Keratinocyte (primary cell): ENCODE data around the gene VAV1. TPM values are rescaled to one million over a fixed set of nuclear protein-coding genes. Genes with fewer than 3 reads are reported as not detected.

ENCODE experiments used
- DNase-seq: peaks from one replicate; pipeline ENCODE4 v3.0.0-alpha.2; 2011; ENCODE audit warnings: low read depth, missing footprints, low spot score
- FAIRE-seq: peaks from 2 replicates; lab custom pipeline; 2011; peaks lifted over from hg19 to GRCh38; lab: Jason Lieb, UNC
- H2AFZ ChIP-seq: 2 replicates; pipeline ENCODE4 v1.6.0; 2012; ENCODE audit warnings: low read length, control low read depth, inconsistent platforms; ENCODE audit not compliant: control insufficient read depth
- H3K27ac ChIP-seq: 2 replicates; pipeline ENCODE4 v1.5.1; 2011; ENCODE audit warnings: low read length; ENCODE audit not compliant: control insufficient read depth, insufficient read depth
- H3K27me3 ChIP-seq: 3 replicates; pipeline ENCODE4 v1.6.0; 2011; ENCODE audit warnings: low read length; ENCODE audit not compliant: control insufficient read depth, insufficient read depth; ENCODE audit errors: extremely low read depth
- H3K36me3 ChIP-seq, 2 experiments: 2 replicates in 1 of 2; 3 replicates in 1 of 2; pipeline ENCODE4 v1.5.1; 2011; ENCODE audit warnings: low read length in 2 of 2, mild to moderate bottlenecking in 1 of 2; ENCODE audit not compliant: control insufficient read depth in 2 of 2, insufficient read depth in 2 of 2; ENCODE audit errors: extremely low read depth in 1 of 2
- H3K4me1 ChIP-seq: 3 replicates; pipeline ENCODE4 v1.5.1; 2011; ENCODE audit warnings: low read length; ENCODE audit not compliant: control insufficient read depth, insufficient read depth; ENCODE audit errors: extremely low read depth
- H3K4me2 ChIP-seq: 3 replicates; pipeline ENCODE4 v1.6.0; 2011; ENCODE audit warnings: low read depth, low read length; ENCODE audit not compliant: control insufficient read depth, insufficient read depth; ENCODE audit errors: extremely low read depth
- H3K4me3 ChIP-seq, 3 experiments: fragments of 200-600 bp in 1 of 3; sonication (generic) in 1 of 3; 2 replicates in 2 of 3; 3 replicates in 1 of 3; pipeline ENCODE4 v1.5.1; 2011 to 2016; ENCODE audit warnings: low read length in 3 of 3, mild to moderate bottlenecking in 3 of 3, control low read depth in 2 of 3, inconsistent platforms in 1 of 3, low read depth in 1 of 3, mixed read lengths in 1 of 3, mixed run types in 1 of 3, moderate library complexity in 1 of 3; ENCODE audit not compliant: control insufficient read depth in 2 of 3, insufficient read depth in 2 of 3; ENCODE audit errors: extremely low read depth in 1 of 3
- H3K79me2 ChIP-seq: 2 replicates; pipeline ENCODE4 v1.6.0; 2012; ENCODE audit warnings: low read length; ENCODE audit not compliant: control insufficient read depth, insufficient read depth
- H3K9ac ChIP-seq: 3 replicates; pipeline ENCODE4 v1.6.0; 2011; ENCODE audit warnings: low read length; ENCODE audit not compliant: control insufficient read depth, insufficient read depth; ENCODE audit errors: extremely low read depth
- H3K9me1 ChIP-seq: 3 replicates; pipeline ENCODE4 v1.6.0; 2011; ENCODE audit warnings: low read length; ENCODE audit not compliant: control insufficient read depth, insufficient read depth; ENCODE audit errors: extremely low read depth
- H3K9me3 ChIP-seq: 2 replicates; pipeline ENCODE4 v1.5.1; 2012; ENCODE audit warnings: low read depth, low read length; ENCODE audit not compliant: control insufficient read depth
- H4K20me1 ChIP-seq: 3 replicates; pipeline ENCODE4 v1.6.0; 2011; ENCODE audit warnings: low read length; ENCODE audit not compliant: control insufficient read depth, insufficient read depth; ENCODE audit errors: extremely low read depth
- CTCF ChIP-seq, 3 experiments: IDR thresholded peaks in 1 of 3; conservative IDR thresholded peaks in 1 of 3; optimal IDR thresholded peaks in 1 of 3; 2 replicates in 2 of 3; 3 replicates in 1 of 3; pipeline versions ENCODE3 to v1.5.1; 2011; ENCODE audit warnings: low read length in 3 of 3, mild to moderate bottlenecking in 3 of 3, moderate library complexity in 2 of 3, control low read depth in 1 of 3, inconsistent platforms in 1 of 3; ENCODE audit not compliant: insufficient read depth in 2 of 3; ENCODE audit errors: extremely low read depth in 1 of 3
- EZH2 ChIP-seq: IDR thresholded peaks from one replicate; pipeline ENCODE4 v1.6.1; 2012; ENCODE audit warnings: inconsistent platforms, mild to moderate bottlenecking, low read length, moderate library complexity
- dilution Hi-C: fragments of 300-500 bp; cut with MboI; formaldehyde crosslinking; loops from one replicate; pipeline ENCODE4 v1.7.0; 2020; ENCODE audit warnings: low sequenced_read_pairs; ENCODE audit not compliant: extremely low pct_ligation_motif_present
- polyA plus RNA-seq, 5 experiments: library from polyadenylated mRNA; depleted of rRNA in 3 of 5; stranded (reverse) in 3 of 5; stranded (forward) in 1 of 5; unstranded in 1 of 5; fragments of >200 nt; gene quantifications; 1 replicate in 1 of 5; 2 replicates in 3 of 5; 3 replicates in 1 of 5; pipeline versions ENCODE4 v1.2.1 to v1.2.3, GENCODE V29; 2011 to 2012; ENCODE audit warnings: missing spikeins in 2 of 5, low read depth in 1 of 5, low replicate concordance in 1 of 5

Gene VAV1
- polyA plus RNA-seq, 1 donor (not counting 4 experiments of a cell fraction or from before 2014, with no cell fraction given): 0.42 TPM

GRCh38 chr19:6873708-6874431, 101.4 kb downstream of the VAV1 start:
- Histone ChIP-seq H3K4me2 (no peak overlapping the region), H2AFZ (no peak overlapping the region), H3K79me2 (no peaks in the 10 kb centered on the region), H3K27me3 (no peaks in the 10 kb centered on the region), H4K20me1 (no peaks in the 10 kb centered on the region), H3K4me1 (no peaks in the 10 kb centered on the region), H3K9me3 (no peaks in the 10 kb centered on the region), H3K27ac (no peak overlapping the region), H3K4me3 (no peak overlapping the region), H3K9me1 (no peaks in the 10 kb centered on the region), H3K9ac (no peak overlapping the region), H3K36me3 (no peaks in the 10 kb centered on the region)
- TF ChIP-seq EZH2 (no peak), CTCF (optimal IDR thresholded peaks at IDR 0.05 in 1 of 3, IDR thresholded peaks at IDR 0.05 in 1 of 3, conservative IDR thresholded peaks at IDR 0.05 in 1 of 3; ENCODE audit: extremely low read depth in 1 of 3, insufficient read depth in 2 of 3, low read length in 3 of 3) (no peak)
- dilution Hi-C loops: no loop called here
- FAIRE-seq (no peak), DNase-seq (no peak)

- FAIRE-seq (no peak), DNase-seq (no peak)
- Histone ChIP-seq H3K9ac (no peak overlapping the region), H3K27me3 (no peaks in the 10 kb centered on the region), H3K36me3 (no peaks in the 10 kb centered on the region), H3K79me2 (no peaks in the 10 kb centered on the region), H3K4me1 (no peaks in the 10 kb centered on the region), H2AFZ (no peak overlapping the region), H4K20me1 (no peaks in the 10 kb centered on the region), H3K27ac (no peak overlapping the region), H3K9me3 (no peaks in the 10 kb centered on the region), H3K4me2 (no peak overlapping the region), H3K9me1 (no peaks in the 10 kb centered on the region), H3K4me3 (no peak overlapping the region)
- no peak for TF ChIP-seq CTCF (optimal IDR thresholded peaks at IDR 0.05 in 1 of 3, IDR thresholded peaks at IDR 0.05 in 1 of 3, conservative IDR thresholded peaks at IDR 0.05 in 1 of 3; ENCODE audit: extremely low read depth in 1 of 3, insufficient read depth in 2 of 3, low read length in 3 of 3)
- TF ChIP-seq EZH2: no peak
- dilution Hi-C loops: no loop called here
Measured at GRCh38 chr19:6875218-6875617, 102.7 kb downstream of the VAV1 start.
